ENCODE measurements around the gene CD93. TPM values are rescaled to one million over a fixed set of nuclear protein-coding genes. Genes with fewer than 3 reads are reported as not detected.
A peak's percentile ranks its signal among the peaks of the same experiment; 100 is the strongest.

The CD93 gene
- total RNA-seq, 6 experiments from 2014 or later, result 3.9 to 21.5 (median 9.2) TPM

- intact Hi-C loops (cut with DNase I), result no loop called here
- Histone ChIP-seq H3K27ac (no peak overlapping the region), H3K36me3 (no peaks in the 10 kb centered on the region), H3K27me3 (no peaks in the 10 kb centered on the region), H3K4me3 (no peak overlapping the region), H3K4me1 (no peaks in the 10 kb centered on the region), H3K9me3 (no peaks in the 10 kb centered on the region)
- DNase-seq, result no peak
- TF ChIP-seq POLR2A (IDR thresholded peaks at IDR 0.05) (no peak), CTCF (IDR thresholded peaks at IDR 0.05) (no peak)
- no peak for ATAC-seq
- no CpG with 5 or more reads among the region's 8 CpGs for WGBS (ENCODE audit: insufficient coverage, low coverage, low lambda C conversion rate, missing lambda C conversion rate)
These were observed 2.7 kb upstream of the CD93 start for GRCh38 chr20:23088866-23089265.

GRCh38 chr20:23087587-23088251, 1.6 kb upstream of the CD93 start:
- no peak for TF ChIP-seq CTCF (IDR thresholded peaks at IDR 0.05)
- TF ChIP-seq POLR2A (IDR thresholded peaks at IDR 0.05), result no peak
- Histone ChIP-seq H3K4me3 (no peak overlapping the region), H3K36me3 (no peaks in the 10 kb centered on the region), H3K4me1 (no peaks in the 10 kb centered on the region), H3K9me3 (no peaks in the 10 kb centered on the region), H3K27me3 (no peaks in the 10 kb centered on the region), H3K27ac (peak overlapping the region in 2 of 3 donors; percentile 65 to 95)
- intact Hi-C loops (cut with DNase I), result no loop called here
- ATAC-seq, result no peak
- WGBS (ENCODE audit: insufficient coverage, low coverage, low lambda C conversion rate, missing lambda C conversion rate), result 41% methylated on average over 7 of the region's 9 CpGs
- no peak for DNase-seq

- intact Hi-C loops (cut with DNase I), result no loop called here
- 32% methylated on average over 12 of the region's 14 CpGs for WGBS (ENCODE audit: insufficient coverage, low coverage, low lambda C conversion rate, missing lambda C conversion rate)
- H3K27ac ChIP-seq, result peak overlapping the region; percentile 65 to 95 (median 74)
- ATAC-seq, result peak; percentile 18 to 43 (median 36)
- no peaks in the 10 kb centered on the region for H3K36me3 ChIP-seq
- TF ChIP-seq POLR2A (IDR thresholded peaks at IDR 0.05) (no peak), CTCF (IDR thresholded peaks at IDR 0.05) (no peak)
- H3K9me3 ChIP-seq, result no peaks in the 10 kb centered on the region
- peak in 2 of 3 donors; percentile 68 to 69 for DNase-seq
- H3K27me3 ChIP-seq, result no peaks in the 10 kb centered on the region
- H3K4me1 ChIP-seq, result no peaks in the 10 kb centered on the region
- H3K4me3 ChIP-seq, result no peak overlapping the region
These were observed 847 bp upstream of the CD93 start for GRCh38 chr20:23086931-23087411.

- H3K36me3 ChIP-seq, result no peaks in the 10 kb centered on the region
- intact Hi-C loops (cut with DNase I), result no loop called here
- H3K4me1 ChIP-seq, result no peaks in the 10 kb centered on the region
- H3K4me3 ChIP-seq, result peak overlapping the region; percentile 30 to 39 (median 32)
- H3K27me3 ChIP-seq, result no peaks in the 10 kb centered on the region
- peak overlapping the region; percentile 65 to 95 (median 74) for H3K27ac ChIP-seq
- TF ChIP-seq CTCF (IDR thresholded peaks at IDR 0.05), result no peak
- no peak for TF ChIP-seq POLR2A (IDR thresholded peaks at IDR 0.05)
- no peaks in the 10 kb centered on the region for H3K9me3 ChIP-seq
- DNase-seq (no peak), ATAC-seq (peak; percentile 2 to 12 (median 4))
- 60% methylated on average over 1 of the region's 23 CpGs for WGBS (ENCODE audit: insufficient coverage, low coverage, low lambda C conversion rate, missing lambda C conversion rate)
These were observed 578 bp downstream of the CD93 start for GRCh38 chr20:23085436-23086055.
